GM21717 (cell line): ENCODE results near the gene PBX2.

Experiments used
- ATAC-seq: cut with Tn5 transposase; IDR thresholded peaks from one replicate; pipeline ENCODE4 v1.9.1; 2021; ENCODE audit warnings: mild to moderate bottlenecking, moderate library complexity; ENCODE audit not compliant: unreplicated experiment

PBX2 gene

GRCh38 chr6:32175322-32175710, 14.7 kb downstream of the PBX2 start:
- no peak for ATAC-seq

GRCh38 chr6:32174416-32174815, 15.6 kb downstream of the PBX2 start:
- ATAC-seq = no peak

GRCh38 chr6:32173051-32173727, 16.8 kb downstream of the PBX2 start:
- no peak for ATAC-seq

- no peak for ATAC-seq
Observed at GRCh38 chr6:32171234-32171633, 18.8 kb downstream of the PBX2 start.

- no peak for ATAC-seq
Observed at GRCh38 chr6:32170294-32170693, 19.7 kb downstream of the PBX2 start.

DNA sequence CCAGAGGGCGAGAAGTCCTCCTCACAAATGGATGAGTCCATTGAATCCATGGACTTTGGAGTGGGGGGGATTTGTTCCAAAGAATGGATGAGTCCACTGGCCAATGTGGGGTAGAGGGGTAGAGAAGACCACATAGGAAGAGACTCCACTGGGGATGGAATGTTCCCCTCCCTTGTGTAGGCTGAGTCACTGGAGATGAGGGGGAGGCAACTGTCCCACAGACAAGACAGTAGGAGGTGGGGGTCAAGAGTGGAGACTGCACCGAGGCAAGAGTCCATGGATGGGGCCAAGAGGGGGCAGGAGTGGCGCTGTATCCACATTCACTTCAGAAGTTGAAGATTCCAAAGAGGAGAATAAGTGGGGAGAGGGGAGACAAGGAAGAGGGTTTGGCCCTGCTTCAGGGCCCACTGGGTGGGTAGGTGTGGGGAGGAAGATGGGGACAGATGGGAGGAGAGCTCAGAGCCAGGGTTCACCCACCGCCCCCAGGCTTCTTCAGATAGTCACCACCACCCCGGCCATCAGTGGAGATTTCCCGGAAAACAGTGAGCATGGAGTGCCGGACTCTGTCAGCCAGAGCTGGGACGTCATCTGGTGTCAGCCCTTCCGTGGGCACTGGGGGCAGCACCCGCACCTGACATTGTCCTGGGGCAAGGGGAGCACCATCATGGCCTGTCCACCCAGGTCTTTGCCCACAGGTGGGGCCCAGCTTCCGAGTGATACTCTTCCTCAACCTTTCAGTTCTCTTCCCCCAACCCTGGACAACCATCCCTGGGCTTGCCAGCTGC, 21.0 kb downstream of the PBX2 start:
- no peak for ATAC-seq

GRCh38 chr6:32168350-32168749, 21.7 kb downstream of the PBX2 start:
- no peak for ATAC-seq

DNA sequence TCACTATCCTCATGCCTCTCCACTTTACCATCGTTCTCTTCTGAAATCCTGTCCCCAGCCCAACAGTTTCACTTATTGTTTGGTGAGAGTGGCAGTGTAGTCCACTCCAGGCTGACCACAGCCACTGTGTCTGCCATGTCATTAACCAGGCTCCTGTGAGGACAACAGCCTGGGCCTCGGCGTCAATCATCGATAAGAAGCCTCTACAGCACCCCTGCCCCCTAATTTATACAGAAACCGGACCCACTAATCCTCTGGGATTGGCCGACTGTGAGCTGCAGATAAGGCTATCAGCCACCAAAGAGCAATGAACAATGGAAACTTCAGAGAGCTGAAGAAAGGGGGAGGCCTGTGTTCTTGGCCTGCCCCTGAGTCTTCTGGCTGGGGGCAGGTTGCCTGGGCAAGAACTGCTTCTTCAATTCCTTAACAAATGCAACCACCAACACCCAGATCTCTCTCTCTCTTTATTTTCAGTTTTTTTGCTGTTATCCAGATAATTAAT, 22.2 kb downstream of the PBX2 start:
- ATAC-seq = no peak

DNA sequence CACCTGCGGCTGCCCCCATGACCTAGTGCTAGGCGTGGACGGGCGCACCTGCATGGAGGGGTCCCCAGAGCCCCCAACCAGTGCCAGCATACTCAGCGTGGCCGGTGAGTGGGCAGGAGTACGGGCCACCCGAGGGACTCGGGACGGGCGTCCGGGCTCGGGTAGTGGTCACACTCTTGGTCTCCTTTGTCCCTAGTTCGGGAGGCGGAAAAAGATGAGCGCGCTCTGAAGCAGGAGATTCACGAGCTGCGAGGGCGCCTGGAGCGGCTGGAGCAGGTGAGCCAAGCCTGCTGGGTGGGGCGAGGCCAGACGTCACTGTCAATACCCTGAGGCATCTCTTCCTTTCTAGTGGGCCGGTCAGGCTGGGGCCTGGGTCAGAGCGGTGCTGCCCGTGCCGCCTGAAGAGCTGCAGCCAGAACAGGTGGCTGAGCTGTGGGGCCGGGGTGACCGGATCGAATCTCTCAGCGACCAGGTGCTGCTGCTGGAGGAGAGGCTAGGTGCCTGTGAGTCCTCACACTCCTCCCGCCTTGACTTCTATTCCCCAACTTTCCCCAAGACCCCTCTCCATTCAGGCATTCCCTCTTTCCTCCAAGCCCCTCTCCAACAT, 22.7 kb downstream of the PBX2 start:
- ATAC-seq = no peak

GRCh38 chr6:32166411-32167061, 23.5 kb downstream of the PBX2 start:
- ATAC-seq = no peak

GRCh38 chr6:32164295-32164694, 25.7 kb downstream of the PBX2 start, which contains the start of gene EGFL8:
Gene EGFL8 (plus strand): TSS chr6:32164595. CDS start chr6:32166166, 1,571 bp downstream.
- no peak for ATAC-seq

DNA sequence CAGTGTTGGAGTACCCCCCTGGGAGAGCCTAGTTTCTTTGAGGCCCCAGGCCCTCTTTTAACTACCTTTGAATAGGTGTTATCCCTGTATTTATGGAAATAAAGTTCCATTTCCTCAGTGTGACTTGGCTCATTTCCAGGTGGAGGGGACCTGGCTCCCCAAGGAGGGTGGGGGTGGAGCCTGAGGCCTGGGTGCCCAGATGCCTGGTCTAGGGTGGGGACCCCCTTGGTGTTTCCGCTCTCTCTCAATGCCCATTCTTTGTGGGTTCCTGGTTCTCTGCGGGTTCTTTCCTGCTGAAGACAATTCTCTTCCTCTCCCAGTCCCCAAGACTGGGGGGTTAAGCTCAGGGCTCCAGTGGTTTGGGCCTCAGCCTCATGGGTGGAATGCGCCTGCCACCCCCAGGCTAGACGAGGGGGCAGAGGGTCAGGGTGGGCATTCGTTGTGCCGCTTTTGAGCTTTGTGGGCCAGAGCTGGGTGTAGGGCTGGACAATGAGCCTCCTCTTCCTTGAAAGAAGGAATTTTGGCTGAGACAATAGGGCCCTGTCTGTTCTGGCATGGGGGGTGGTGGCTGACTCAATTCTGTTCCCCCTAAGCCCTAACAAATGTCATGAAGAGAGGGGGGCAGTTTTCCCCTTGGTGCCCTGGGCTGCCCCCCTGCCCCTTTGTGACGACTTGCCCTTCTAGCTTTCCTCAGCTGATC, 26.3 kb downstream of the PBX2 start:
- no peak for ATAC-seq

DNA sequence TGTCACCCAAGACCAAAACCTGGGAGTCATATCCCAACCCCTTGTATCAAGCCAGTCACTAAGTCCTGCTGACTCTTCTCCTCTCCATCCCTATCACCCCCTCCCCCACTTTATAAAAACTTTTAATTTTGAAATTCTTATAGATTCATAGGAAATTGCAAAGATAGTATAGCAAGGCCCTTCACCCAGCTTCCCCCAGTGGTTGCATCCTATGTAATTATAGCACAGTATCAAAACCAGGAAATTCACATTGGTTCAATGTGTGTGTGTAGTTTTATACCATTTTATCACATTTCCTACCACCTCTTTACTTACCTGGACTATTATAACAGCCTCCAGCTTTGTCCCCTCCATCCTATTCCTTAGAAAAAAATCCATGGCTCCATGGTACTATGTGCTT, 31.9 kb downstream of the PBX2 start:
- ATAC-seq = no peak

DNA sequence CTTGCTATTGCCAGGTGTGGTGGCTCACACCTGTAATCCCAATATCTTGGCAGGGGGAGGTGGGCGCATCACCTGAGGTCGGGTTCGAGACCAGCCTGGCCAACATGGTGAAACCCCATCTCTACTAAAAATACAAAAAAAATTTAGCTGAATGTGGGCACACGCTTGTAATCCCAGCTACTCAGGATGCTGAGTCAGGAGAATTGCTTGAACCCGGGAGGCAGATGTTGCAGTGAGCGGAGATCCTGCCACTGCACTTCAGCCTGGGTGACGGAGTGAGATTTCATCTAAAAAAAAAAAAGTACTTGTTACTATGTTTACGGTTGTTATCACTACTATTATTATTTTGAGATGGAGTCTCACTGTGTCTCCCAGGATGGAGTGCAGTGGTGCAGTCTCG, 33.1 kb downstream of the PBX2 start:
- no peak for ATAC-seq

DNA sequence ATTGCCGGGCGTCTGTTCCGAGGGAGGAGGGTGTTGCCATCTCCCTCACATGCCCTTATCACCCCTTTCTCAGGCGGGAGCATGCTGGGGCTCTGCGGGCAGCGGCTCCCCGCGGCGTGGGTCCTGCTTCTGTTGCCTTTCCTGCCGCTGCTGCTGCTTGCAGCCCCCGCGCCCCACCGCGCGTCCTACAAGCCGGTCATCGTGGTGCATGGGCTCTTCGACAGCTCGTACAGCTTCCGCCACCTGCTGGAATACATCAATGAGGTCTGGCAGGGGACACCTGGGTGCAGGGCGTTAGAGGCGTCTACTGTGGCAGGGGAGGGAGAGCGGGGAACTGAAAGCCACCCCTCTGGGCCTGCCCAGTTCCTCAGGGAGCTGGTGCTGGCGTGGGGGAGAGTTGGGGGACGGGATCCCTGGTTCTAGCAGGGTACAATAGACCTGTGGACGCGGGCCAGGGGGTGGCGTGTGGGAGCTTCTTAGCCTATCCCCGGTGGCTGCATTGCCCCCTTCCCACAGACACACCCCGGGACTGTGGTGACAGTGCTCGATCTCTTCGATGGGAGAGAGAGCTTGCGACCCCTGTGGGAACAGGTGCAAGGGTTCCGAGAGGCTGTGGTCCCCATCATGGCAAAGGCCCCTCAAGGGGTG, 35.4 kb downstream of the PBX2 start:
- peak; percentile 68 for ATAC-seq

DNA sequence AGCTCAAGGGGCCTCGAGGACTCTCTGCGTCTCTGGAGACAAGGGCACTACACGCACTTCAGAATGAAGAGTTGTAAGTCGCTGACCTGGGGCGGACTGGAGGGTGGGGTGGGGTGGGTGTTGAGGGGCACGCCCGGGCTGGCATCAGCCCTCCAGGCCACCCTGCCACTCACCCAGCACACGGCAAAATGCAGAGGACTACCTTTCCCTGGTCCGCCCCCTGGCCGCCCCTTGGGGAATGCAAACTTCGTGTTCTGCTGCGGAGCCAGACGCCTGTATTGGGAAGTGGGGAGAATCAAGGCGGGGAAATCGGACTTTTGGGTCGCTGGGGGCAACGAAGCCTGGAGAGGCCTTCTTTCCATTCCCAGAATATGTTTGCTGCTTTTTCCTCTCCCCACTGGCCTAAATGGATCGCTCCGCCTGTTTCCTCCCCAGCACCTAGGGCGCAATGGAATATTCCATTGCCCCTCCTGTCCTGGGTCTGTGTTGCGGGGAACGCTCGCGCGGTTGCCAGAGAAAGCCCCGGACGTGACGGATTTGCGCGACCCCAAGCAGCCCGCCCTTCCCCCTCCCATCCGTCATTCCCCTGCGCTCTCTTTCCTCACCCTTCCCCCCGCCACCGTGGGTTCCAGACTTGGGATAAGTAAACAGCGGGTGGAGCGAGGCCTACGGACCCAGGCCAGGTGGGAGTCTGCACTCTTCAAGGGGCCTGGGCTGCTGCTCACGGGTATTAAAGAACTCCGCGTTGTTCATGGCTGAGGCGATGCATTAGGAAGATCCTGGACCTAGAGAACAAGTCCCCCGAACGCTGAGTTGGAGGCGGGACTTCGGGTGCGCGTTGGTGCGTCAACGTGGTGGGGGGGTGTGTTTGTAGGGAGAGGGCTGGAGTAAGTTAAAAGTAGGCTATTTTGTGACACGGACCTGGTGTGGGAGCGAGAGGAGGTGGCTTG, 36.2 kb downstream of the PBX2 start, which contains the start of gene PPT2:
PPT2 (plus strand) TSS at position 578 of the 950 bp plus-strand sequence. CDS start 454 bp downstream, outside the sequence.
- no peak for ATAC-seq

DNA sequence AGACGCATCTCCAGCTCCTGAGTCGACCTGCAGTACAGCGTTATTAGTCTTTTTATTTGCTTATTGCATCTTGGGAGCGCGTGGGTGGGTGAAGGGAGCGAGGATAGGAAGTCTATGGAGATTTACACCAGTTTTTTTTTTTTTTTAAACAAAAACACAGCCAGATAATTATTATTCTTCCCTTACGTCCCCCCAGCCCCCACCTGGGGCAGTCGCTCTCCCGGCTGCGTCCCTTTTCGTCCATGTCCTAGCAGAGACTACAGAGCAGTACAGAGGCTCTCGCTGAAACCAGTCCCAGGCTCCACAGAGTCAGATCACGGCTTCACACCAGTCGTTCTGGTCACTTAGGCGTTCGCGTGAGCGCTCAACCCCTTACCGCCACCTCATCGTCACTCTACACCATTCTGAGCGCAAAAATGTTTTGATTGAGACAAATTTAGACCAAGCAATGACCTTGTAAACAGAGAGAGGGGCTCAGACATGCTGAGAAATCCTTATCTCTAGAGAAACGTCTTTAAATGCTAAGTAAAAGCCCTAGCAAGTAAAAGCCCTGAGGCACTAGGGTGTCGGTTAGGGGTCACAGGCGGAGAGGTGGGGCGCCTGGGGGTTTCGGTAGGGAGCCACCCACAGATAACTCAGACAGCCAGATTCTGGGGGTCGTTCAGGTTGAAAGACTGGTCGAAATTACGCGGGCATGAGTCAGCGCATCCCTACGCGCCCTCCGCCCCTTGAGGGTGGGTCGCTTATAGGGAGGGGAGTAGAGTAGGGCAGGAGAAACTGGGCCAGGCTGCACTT, 37.0 kb downstream of the PBX2 start:
- no peak for ATAC-seq
